Measurements from ENCODE around the gene VMP1. TPM values are rescaled to one million over a fixed set of nuclear protein-coding genes. Genes with fewer than 3 reads are reported as not detected.
A peak's percentile ranks its signal among the peaks of the same experiment; 100 is the strongest.

VMP1 gene
- total RNA-seq, 2 experiments from 2014 or later: 73.6 to 81.1 TPM

- no peak for TF ChIP-seq CTCF (IDR thresholded peaks at IDR 0.05)
- no peaks in the 10 kb centered on the region for H3K27me3 ChIP-seq (ENCODE audit: control insufficient read depth in 1 of 2, insufficient read depth in 2 of 2, low read length in 2 of 2)
- DNase-seq (no peak), ATAC-seq (ENCODE audit: poor library complexity) (no peak)
- Mint-ChIP-seq H3K27ac (no peak overlapping the region), H3K27me3 (no peaks in the 10 kb centered on the region), H3K4me1 (ENCODE audit: low read depth) (peaks cover 30% of the 10 kb centered on the region), H3K4me3 (no peak overlapping the region), H3K9me3 (no peaks in the 10 kb centered on the region), H3K36me3 (ENCODE audit: low read depth) (peaks cover 63% of the 10 kb centered on the region)
- H3K36me3 ChIP-seq (ENCODE audit: insufficient read depth, low read length): peaks cover 2% of the 10 kb centered on the region
- ChIA-PET CTCF (interaction anchor here (1.3 to 1.9 kb wide), 2 partner anchors 25 to 93 kb away, joined by 3 to 6 read pairs; no protein-coding TSS in a partner anchor), POLR2A (interaction anchor here (0.6 kb wide), 1 partner anchor 97 kb away, joined by 3 read pairs; no protein-coding TSS in a partner anchor)
- peaks cover 3% of the 10 kb centered on the region for H3K4me1 ChIP-seq (ENCODE audit: insufficient read depth, low read length)
- no peak overlapping the region for H3K4me3 ChIP-seq (ENCODE audit: low read length)
- intact Hi-C loops (cut with DNase I, micrococcal nuclease): no loop called here
- no peak overlapping the region for H3K27ac ChIP-seq (ENCODE audit: low read depth in 1 of 2, low read length in 2 of 2)
- peaks cover 3% of the 10 kb centered on the region in 2 experiments for H3K9me3 ChIP-seq (ENCODE audit: control insufficient read depth in 1 of 2, insufficient read depth in 1 of 2, low read length in 2 of 2)
Measured at GRCh38 chr17:59760160-59760559, 52.7 kb downstream of the VMP1 start.

DNA sequence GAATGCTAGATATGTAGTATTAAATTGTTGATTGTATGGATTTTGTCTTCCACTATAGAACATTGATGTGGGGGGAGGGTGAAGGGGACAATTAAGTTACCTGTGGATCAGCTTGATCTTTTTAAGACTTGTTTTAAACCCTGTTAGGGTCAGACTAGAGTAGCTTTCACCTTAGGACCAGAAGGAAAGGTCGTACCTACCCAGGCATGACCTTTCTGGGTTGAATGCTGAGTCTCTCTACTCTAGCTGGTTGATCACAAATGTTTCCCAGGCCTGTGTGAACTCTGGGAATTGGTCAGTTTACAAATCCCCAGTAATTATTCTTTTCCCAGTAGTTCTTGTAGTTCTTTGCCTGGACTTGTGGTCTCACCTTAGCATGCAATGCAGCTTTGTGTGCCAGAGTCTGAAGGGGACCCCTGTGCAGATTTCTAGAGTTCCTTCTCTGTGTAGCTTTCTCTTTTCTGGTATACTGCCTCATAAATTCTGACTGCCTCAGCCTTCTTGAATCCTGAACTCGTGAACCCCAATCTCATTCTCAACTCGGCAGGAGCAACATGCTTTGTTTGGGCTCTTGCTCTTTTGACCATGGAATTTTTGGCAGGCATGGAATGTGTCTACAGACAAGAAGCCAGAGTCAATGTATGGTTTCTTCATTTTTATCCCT, 54.1 kb downstream of the VMP1 start:
- H3K9me3 Mint-ChIP-seq: no peaks in the 10 kb centered on the region
- Histone ChIP-seq H3K27ac (ENCODE audit: low read depth in 1 of 2, low read length in 2 of 2) (no peak overlapping the region), H3K27me3 (ENCODE audit: control insufficient read depth in 1 of 2, insufficient read depth in 2 of 2, low read length in 2 of 2) (no peaks in the 10 kb centered on the region), H3K36me3 (ENCODE audit: insufficient read depth, low read length) (peaks cover 11% of the 10 kb centered on the region), H3K9me3 (ENCODE audit: control insufficient read depth in 1 of 2, insufficient read depth in 1 of 2, low read length in 2 of 2) (peaks cover 3% of the 10 kb centered on the region in 2 experiments), H3K4me3 (ENCODE audit: low read length) (no peak overlapping the region), H3K4me1 (ENCODE audit: insufficient read depth, low read length) (no peaks in the 10 kb centered on the region)
- H3K27ac Mint-ChIP-seq: no peak overlapping the region
- peaks cover 26% of the 10 kb centered on the region for H3K4me1 Mint-ChIP-seq (ENCODE audit: low read depth)
- TF ChIP-seq CTCF (IDR thresholded peaks at IDR 0.05): no peak
- POLR2A ChIA-PET: interaction anchor here (1.1 to 1.5 kb wide), 3 partner anchors 76 to 131 kb away, joined by 3 to 5 read pairs (median 4); partner anchors contain the start of genes RPS6KB1 and TUBD1
- DNase-seq (no peak), ATAC-seq (ENCODE audit: poor library complexity) (no peak)
- H3K36me3 Mint-ChIP-seq (ENCODE audit: low read depth): peaks cover 70% of the 10 kb centered on the region
- H3K4me3 Mint-ChIP-seq: peak overlapping the region; percentile 0
- CTCF ChIA-PET: interaction anchor here (1.0 kb wide), 1 partner anchor 76 kb away, joined by 3 read pairs; no protein-coding TSS in a partner anchor
- intact Hi-C loops (cut with DNase I, micrococcal nuclease): no loop called here
- no peaks in the 10 kb centered on the region for H3K27me3 Mint-ChIP-seq

DNA sequence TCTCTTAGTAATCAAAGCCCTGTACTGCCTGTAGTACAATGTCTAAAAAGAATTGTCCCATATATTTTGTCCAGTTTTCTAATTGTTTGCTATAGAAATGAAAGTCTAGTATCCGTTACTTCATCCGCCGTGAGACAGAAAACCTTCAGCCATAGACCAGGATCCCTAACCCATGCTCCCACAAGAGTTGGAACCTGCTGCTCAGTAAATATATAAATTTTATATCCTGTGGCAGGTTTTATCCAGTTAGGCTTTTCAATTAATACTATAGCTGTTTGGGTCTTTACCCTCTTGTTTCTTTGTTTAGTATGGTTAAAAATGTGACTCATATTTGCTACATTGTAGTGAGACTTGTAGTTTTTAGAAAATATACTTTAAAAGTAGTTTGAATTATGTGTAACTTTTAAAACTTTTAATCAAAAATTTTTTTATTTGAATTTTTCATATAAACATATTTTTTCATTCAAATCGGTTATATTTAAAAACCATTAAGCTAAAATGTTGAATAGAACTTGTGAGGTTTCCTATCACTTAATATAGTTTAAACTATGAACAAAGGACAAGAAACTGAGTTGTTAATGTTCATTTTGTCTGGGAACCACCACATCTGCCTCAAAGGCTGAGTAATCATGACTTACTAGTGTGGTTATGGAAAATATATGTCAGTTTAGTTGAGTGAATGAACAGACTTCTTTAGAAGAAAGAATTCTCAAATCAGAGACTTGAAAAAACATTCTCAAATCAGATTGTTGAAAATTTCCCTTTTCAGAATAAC, 54.8 kb downstream of the VMP1 start:
- Mint-ChIP-seq H3K4me3 (peak overlapping the region; percentile 0), H3K36me3 (ENCODE audit: low read depth) (peaks cover 64% of the 10 kb centered on the region), H3K9me3 (no peaks in the 10 kb centered on the region), H3K27ac (peak overlapping the region; percentile 44), H3K4me1 (ENCODE audit: low read depth) (peaks cover 19% of the 10 kb centered on the region), H3K27me3 (no peaks in the 10 kb centered on the region)
- Histone ChIP-seq H3K9me3 (ENCODE audit: control insufficient read depth in 1 of 2, insufficient read depth in 1 of 2, low read length in 2 of 2) (peaks cover 3% of the 10 kb centered on the region in 2 experiments), H3K4me1 (ENCODE audit: insufficient read depth, low read length) (no peaks in the 10 kb centered on the region), H3K4me3 (ENCODE audit: low read length) (no peak overlapping the region), H3K27ac (ENCODE audit: low read depth in 1 of 2, low read length in 2 of 2) (no peak overlapping the region), H3K36me3 (ENCODE audit: insufficient read depth, low read length) (peaks cover 11% of the 10 kb centered on the region), H3K27me3 (ENCODE audit: control insufficient read depth in 1 of 2, insufficient read depth in 2 of 2, low read length in 2 of 2) (no peaks in the 10 kb centered on the region)
- TF ChIP-seq CTCF (IDR thresholded peaks at IDR 0.05): no peak
- ChIA-PET CTCF (interaction anchor here (0.7 to 1.2 kb wide), 4 partner anchors 9 to 75 kb away, joined by 3 to 4 read pairs (median 4); no protein-coding TSS in a partner anchor), POLR2A (interaction anchor here (0.7 to 1.5 kb wide), 6 partner anchors 11 to 92 kb away, joined by 3 to 5 read pairs (median 4); no protein-coding TSS in a partner anchor)
- DNase-seq: peak in 2 of 14 experiments; percentile 20 to 21
- intact Hi-C loops (cut with DNase I, micrococcal nuclease): no loop called here
- ATAC-seq (ENCODE audit: poor library complexity): no peak
